HG03442 (cell line): Measurements from ENCODE around the gene DOK6.
"Not testable (repeated sequence)": the region's sequence is repeated elsewhere in the genome, so short reads cannot be mapped to it uniquely, and the experiment has no call there.

Experiments
- ATAC-seq: cut with Tn5 transposase; IDR thresholded peaks from one replicate; pipeline ENCODE4 v1.9.1; 2021; ENCODE audit warnings: mild to moderate bottlenecking, moderate library complexity; ENCODE audit not compliant: unreplicated experiment

Gene DOK6

DNA sequence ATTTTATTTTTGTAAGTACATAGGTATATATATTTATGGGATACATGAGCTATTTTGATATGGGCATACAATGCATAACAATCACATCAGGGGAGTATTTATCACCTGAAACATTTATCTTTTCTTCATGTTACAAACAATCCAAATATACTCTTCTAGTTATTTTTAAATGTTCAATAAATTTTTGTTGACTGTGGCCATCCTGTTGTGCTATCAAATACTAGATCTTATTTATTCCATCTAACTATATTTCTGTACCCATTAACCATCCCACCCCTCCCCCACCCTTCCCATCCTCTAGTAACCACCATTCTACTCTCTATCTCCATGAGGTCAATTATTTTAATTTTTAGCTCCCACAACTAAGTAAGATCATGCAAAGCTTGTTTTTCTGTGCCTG lies 390.0 kb downstream of the DOK6 start:
- no peak for ATAC-seq

GRCh38 chr18:69795791-69796190 lies 395.1 kb downstream of the DOK6 start:
- no peak for ATAC-seq

DNA sequence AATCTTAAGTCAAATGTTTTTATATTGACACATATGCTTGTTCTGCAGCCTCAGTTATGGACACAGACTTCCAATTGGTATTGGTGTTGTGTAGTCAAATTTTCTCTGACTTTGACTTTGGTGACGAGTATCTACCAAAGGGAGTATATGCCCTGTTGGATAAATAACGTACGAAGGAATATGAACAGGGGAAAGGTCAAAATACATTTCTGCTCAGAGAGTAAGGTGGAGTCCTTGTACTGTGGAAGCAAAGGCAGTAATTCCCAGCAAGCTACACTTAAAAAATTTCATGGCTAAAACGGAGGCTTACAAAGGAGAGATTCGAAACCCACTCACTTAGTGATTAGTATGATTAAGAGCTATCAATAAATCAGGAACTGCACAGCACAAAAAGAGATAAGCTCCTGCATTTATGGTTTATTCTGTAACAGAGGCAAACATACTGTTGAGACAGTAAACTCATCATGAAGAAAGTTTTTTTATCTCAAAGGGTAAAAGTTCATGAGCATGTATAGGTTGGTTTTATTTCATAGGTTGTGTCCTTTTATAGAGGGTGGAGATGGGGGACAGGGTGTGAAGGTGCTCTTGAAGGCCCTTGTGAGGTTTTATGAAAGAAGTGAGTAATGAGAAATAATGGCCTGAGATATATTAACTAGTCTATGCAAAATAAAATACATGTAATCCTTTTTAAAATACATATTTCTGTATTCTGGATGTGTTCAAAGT lies 404.3 kb downstream of the DOK6 start:
- ATAC-seq: no peak

DNA sequence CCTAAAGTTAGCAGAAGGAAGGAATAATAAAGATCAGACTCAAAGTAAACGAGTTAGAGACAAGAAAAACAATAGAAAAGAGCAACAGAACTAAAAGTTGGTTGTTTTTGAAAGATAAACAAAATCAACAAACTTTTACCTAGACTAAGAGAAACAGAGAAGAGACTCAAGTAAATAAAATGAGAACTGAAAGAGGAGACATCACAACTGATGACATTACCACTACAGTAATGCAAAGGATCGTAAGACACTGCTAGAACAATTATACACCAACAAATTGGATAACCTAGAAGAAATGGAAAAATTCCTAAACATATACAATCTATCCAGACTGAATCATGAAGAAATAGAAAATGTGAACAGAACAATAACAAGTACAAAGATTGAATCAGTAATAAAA lies 407.7 kb downstream of the DOK6 start:
- no peak for ATAC-seq

DNA sequence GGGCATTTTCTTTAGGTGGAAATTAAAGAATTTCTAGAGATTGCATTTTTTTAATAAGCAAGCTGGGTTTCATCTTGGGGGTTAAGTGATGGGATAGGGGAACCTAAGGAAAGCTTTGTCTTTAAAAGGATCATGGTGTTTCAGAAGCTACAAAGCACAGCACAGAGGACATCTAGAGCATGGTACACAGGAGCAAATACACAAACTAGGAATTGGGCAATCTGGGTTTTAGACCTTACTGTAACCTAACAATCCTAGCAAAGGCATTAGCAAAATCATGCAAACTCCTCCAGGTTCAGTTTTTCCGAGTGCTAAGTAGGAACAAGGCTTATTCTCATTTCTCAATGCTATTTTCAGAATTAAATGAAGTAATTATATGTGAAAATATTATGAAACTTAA lies 412.9 kb downstream of the DOK6 start:
- ATAC-seq: no peak

DNA sequence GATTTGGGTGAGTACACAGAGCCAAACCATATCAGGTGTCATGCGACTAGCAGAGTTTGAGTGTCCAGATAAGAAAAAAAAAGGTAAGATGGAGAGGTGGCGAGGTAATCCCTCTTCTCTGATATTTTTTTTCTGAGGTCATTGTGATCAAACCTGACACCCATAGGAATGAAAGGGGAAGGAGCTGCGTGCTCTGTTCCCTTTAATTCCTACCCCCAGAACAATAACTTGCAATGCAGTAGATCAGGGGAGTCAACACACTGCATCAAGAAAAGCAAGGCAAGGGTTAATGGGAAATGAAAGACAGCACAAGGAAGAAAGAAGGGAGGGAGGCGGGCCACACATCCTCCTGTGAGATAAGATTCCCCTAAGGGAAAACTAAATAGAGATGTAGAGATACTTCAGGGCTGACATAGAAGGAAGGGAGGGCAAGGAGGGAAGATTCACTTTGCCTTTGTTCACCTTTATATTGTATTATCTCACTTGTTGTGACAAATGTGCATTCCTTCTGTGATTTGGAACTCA lies 414.2 kb downstream of the DOK6 start:
- ATAC-seq: no peak

- no peak for ATAC-seq
Measured at GRCh38 chr18:69817335-69817940, 416.8 kb downstream of the DOK6 start.

DNA sequence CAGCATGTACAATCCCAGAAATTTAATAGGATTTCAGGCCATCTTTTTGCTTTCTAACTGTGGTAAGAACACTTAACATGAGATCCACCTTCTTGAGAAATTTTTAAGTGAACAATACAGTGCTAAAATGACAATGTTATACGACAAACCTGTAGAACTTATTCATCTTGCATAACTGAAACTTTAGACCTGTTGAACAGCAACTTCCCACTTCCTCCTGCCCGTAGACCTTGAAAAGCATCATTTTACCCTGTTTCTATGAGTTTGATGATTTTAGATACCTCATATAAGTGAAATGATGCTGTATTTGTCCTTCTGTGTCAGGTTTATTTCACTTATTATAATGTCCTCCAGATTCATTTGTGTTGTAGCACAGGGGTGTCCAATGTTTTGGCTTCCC lies 418.8 kb downstream of the DOK6 start:
- ATAC-seq: no peak

GRCh38 chr18:69820538-69820937 lies 419.9 kb downstream of the DOK6 start:
- no peak for ATAC-seq

- ATAC-seq: no peak
Measured at GRCh38 chr18:69830189-69830588, 429.5 kb downstream of the DOK6 start.

GRCh38 chr18:69834980-69835379 lies 434.3 kb downstream of the DOK6 start:
- ATAC-seq: not testable (repeated sequence)

DNA sequence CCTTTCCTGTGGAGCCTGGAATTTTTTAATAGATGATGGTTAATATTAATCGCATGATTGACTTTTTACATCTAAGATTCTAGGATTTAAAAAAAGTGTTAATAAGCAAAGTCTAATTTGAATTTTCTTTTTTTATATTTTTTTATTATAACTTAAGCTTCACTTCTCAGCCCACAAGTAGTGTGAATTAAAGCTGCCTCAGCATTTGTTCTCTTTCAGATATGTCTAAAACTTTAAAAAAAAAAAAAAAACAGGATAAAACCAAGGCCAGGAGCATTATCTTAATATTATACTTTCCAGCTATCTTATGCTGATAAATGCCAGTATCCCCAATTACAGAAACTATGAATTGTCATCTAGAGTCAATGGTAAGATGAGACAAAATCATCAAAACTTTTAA lies 437.3 kb downstream of the DOK6 start:
- ATAC-seq: no peak

DNA sequence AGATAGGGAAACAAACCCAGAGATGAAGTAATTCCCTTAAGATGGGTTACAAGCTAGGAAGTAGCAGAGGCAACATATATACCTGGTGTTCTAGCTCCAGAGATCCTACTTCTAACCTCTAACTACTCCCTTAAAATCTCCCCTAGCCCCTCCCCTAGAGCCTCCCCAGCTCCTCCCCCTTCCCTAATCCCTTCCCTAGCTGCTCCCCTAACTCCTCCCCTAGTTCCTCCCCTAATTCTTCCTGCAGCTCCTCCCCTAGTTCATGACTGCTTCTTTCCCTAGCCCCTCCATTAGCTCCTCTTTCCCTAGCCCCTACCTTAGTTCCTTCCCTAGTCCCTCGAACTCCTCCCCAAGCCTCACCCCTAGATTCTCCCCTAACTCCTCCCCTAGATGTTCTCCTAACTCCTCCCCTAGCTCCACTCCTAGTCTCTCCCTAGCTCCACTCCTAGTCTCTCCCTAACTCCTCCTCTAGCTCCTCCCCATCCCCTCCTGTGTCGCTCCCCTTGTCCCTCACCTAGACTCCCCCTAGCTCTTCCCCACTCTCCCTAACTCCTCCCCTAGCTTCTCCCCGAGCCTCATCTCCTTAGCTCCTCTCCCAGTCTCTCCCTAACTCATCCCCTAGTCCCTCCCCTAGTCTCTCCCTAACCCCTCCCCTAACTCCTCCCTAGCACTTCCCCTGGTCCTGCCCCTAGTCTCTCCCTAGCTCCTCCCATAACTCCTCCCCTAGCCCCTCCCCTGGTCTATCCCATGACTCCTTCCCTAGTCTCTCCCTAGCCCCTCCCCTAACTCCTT lies 438.1 kb downstream of the DOK6 start:
- ATAC-seq: peak; percentile 49

DNA sequence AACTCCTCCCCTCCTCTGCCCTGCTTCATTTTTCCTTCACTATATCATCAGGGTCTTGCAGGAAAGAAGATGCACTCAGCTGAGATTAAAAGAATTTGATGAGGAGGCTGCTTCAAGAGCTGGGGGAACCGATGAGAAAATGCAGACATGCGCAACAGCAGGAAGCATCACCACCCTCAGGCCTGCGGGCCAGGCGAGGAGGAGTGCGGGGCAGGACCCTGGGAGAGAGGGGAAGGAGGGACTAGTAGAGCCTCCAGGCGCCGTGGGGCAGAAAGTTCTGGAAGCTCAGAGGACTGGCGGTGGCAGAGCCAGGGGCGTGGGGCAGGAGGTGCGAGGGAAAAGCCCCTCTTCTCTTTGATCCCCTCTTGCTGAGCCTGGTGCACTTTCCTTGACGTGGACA lies 438.8 kb downstream of the DOK6 start:
- no peak for ATAC-seq

DNA sequence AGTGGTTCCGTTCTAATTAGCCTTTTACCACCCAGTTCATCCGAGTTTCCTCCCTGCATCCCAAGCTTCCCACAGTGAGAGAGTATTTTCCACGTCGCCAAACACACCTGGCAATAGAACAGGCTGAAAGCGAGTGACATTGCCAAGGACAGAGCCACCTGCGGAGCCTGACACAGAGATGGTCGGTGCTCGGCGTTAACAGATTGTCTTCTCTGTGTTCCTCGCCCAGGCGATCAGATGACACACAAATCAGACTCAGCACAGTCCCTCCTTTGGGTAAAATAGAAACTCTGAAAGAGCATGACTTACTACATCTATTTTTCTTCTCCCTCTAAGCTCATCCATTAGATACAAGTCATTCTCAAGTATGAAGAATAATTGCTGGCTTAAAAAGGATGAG lies 439.3 kb downstream of the DOK6 start:
- no peak for ATAC-seq

DNA sequence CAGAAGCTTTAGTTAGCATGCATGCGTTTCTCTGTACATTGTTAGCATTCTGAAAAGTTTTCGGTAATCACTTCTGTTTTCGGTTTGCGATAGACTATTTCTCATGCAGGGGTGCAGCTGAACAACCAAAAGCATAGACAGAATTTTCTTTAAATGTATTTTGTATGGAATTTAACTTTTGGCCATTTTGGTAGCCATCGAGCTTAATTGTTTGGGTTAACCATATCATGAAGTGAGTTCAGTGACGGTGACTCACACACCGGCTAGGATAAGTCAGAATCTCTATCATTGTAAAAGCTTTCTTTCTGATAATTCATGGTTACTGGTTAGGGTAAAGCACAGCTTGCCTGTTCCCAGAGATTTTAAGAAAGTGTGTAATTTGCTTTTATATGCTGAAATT lies 439.8 kb downstream of the DOK6 start:
- ATAC-seq: no peak

DNA sequence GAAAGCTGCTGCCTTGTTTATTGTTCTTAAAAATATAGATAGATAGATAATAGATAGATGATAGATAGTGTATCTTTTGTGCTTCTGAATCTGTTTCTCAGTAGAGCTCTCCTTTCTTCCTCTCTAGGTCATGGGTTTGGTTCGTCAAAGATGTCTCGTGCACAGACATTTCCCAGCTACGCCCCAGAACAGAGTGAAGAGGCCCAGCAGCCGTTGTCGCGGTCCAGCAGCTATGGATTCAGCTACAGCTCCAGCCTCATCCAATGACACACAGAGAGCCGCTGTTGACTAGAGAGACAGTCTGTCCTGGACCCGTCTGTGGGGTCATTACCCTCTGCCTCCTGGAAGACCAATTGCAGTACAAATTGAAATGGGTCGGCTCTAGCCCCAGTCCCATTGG lies 440.4 kb downstream of the DOK6 start:
- ATAC-seq: no peak

GRCh38 chr18:69843015-69843414 lies 442.3 kb downstream of the DOK6 start:
- no peak for ATAC-seq

DNA sequence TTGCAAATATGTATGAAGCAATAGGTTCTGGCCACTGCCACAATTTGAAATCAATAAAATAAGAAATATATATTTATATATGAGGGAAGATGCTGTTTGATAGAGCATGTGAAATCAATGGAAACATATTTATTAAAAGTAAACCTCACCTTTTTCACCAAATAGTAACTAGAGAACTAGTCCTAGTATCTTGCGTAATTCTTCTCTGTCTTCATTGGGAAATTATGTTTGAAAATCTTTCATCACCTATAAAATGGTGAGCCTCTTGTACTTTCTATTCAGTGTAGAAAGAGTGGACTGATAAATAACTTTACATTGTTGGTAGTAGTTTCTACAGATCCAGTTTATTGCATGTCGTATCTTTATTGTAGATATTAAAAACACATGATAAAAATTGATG lies 444.0 kb downstream of the DOK6 start:
- no peak for ATAC-seq

DNA sequence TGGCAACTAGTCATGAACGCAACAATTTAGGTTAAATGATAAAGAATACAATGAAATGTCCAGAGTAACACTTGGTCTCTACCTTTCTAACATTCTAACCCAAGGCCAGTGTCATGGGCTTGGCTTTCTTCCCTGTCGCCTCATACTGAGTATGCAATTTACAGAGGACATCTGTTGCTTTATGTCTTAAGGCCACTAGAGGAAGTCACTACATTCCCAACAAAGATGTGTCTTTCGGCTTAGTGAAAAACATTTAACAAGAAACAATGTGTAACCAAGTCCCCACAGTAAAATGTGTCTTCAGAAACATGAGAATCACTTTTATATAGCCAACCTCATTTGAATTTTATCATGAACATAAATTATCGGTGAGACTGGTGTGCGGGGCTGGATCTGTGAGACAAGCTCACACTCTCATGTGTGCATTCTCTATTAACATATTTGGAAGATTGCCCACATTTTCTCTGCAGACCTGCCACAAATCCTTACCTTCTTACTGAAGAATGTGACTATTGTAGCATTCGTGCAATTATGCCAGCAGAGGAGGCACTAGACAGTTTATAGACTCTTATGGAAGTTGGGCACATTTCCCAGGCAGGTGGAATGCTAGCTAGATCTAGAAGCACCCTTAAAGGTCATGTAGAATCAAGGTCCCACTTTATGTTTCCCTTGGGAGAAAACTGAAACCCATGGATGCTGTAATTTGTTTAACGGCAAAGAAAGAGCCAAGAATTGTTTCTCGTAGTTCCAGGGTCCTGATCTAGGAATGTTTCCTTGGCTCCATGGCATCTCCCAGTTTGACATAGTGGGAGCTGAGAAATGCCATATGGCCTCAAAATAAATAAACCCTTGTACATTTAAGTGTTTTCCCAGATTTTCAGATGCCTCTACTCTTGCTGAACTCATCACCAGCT lies 445.2 kb downstream of the DOK6 start:
- ATAC-seq: no peak

DNA sequence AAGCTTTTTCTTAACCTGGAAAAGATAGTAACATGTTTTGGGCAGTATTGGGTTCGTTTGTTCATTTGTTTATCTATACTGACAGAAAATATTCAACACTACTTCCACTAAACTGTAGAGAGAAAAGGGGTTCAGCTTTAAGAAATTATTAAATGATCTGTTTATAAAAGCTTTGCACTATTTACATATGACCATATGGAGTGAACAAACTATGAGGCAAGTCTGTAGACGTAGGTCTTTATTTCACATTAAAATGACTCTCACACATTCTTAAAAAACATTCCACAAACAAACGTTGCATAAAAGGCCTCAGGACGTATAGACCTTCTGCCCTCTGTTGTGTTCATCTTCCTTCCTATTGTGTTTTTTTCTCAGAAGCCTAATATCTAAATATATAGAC lies 452.4 kb downstream of the DOK6 start:
- ATAC-seq: no peak
